Hepatocyte (in vitro differentiated cells): ENCODE results near the gene SEL1L2. TPM values are rescaled to one million over a fixed set of nuclear protein-coding genes. Genes with fewer than 3 reads are reported as not detected.

Source experiments
- DNase-seq: peaks from one replicate; pipeline ENCODE4 v3.0.0-alpha.2; 2016; ENCODE audit warnings: low spot score
- H2AFZ ChIP-seq: fragments of 200-600 bp; sonication (generic); 2 replicates; pipeline ENCODE4 v1.6.0; 2016; ENCODE audit warnings: antibody characterized with exemption, mild to moderate bottlenecking
- H3K27ac ChIP-seq: fragments of 200-600 bp; sonication (generic); 2 replicates; pipeline ENCODE4 v1.5.1; 2016; ENCODE audit warnings: mild to moderate bottlenecking
- H3K27me3 ChIP-seq: fragments of 200-600 bp; sonication (generic); 2 replicates; pipeline ENCODE4 v1.6.1; 2016
- H3K36me3 ChIP-seq: fragments of 200-600 bp; sonication (generic); replicated peaks from 2 replicates; pipeline ENCODE4 v1.5.1; 2016; ENCODE audit warnings: low read depth; ENCODE audit not compliant: insufficient read depth
- H3K4me1 ChIP-seq: fragments of 200-600 bp; sonication (generic); 2 replicates; pipeline ENCODE4 v1.5.1; 2016; ENCODE audit warnings: mild to moderate bottlenecking, moderate library complexity; ENCODE audit not compliant: insufficient read depth
- H3K4me2 ChIP-seq: fragments of 200-600 bp; sonication (generic); 2 replicates; pipeline ENCODE4 v1.6.0; 2016
- H3K4me3 ChIP-seq: fragments of 200-600 bp; sonication (generic); 2 replicates; pipeline ENCODE4 v1.5.1; 2016; ENCODE audit warnings: mild to moderate bottlenecking
- H3K79me2 ChIP-seq: fragments of 200-600 bp; sonication (generic); 2 replicates; pipeline ENCODE4 v1.6.0; 2017; ENCODE audit warnings: mild to moderate bottlenecking
- H3K9me2 ChIP-seq: fragments of 200-600 bp; sonication (generic); replicated peaks from 2 replicates; pipeline ENCODE4 v1.6.0; 2017; ENCODE audit warnings: mild to moderate bottlenecking; ENCODE audit not compliant: insufficient read depth
- H3K9me3 ChIP-seq: fragments of 200-600 bp; sonication (generic); 2 replicates; pipeline ENCODE4 v1.5.1; 2016; ENCODE audit warnings: low read depth, mild to moderate bottlenecking
- H4K20me1 ChIP-seq: fragments of 200-600 bp; sonication (generic); 2 replicates; pipeline ENCODE4 v1.6.0; 2016; ENCODE audit warnings: mild to moderate bottlenecking; ENCODE audit not compliant: insufficient read depth, poor library complexity, severe bottlenecking
- EZH2 ChIP-seq: fragments of 200-600 bp; sonication (generic); IDR thresholded peaks from 2 replicates; pipeline ENCODE4 v1.6.1; 2016; ENCODE audit warnings: antibody characterized with exemption, mild to moderate bottlenecking, borderline replicate concordance
- EZH2phosphoT487 ChIP-seq: fragments of 200-600 bp; sonication (generic); IDR thresholded peaks from one replicate; pipeline ENCODE4 v1.6.1; 2018; ENCODE audit warnings: antibody characterized with exemption, mild to moderate bottlenecking, low read depth, moderate library complexity; ENCODE audit not compliant: unreplicated experiment, severe bottlenecking
- whole genome bisulfite sequencing: methylation state at CpG from one replicate; pipeline ENCODE4 v1.1.6; 2016; ENCODE audit warnings: low lambda C conversion rate; ENCODE audit errors: missing lambda C conversion rate; 5-methylcytosine and 5-hydroxymethylcytosine counted together
- polyA plus RNA-seq: library from polyadenylated mRNA; unstranded; fragments of >200 nt; fragmentation: Nextera tagmentation; extraction: Ambion mirVana; gene quantifications from 2 replicates; pipeline ENCODE4 v1.2.1, GENCODE V29; 2016
- total RNA-seq: library from RNA; depleted of rRNA; stranded (reverse); fragments of >200 nt; gene quantifications from 2 replicates; pipeline ENCODE4 v1.2.3, GENCODE V29; 2014
- TF ChIP-seq, protein P1 (sequence below): fragments of 200-600 bp; sonication (generic); IDR thresholded peaks from 2 replicates; pipeline ENCODE4 v1.5.1; 2016; ENCODE audit warnings: antibody characterized with exemption, mild to moderate bottlenecking; ENCODE audit not compliant: poor library complexity

The SEL1L2 gene
- total and polyA plus RNA-seq, 2 experiments from 2014 or later, result not detected

- H3K9me2 ChIP-seq, result no peaks in the 10 kb centered on the region
- H3K27me3 ChIP-seq, result no peaks in the 10 kb centered on the region
- DNase-seq, result no peak
- H2AFZ ChIP-seq, result no peak overlapping the region
- WGBS, result 57% methylated on average over 3 of the region's 3 CpGs
- H4K20me1 ChIP-seq, result no peaks in the 10 kb centered on the region
- H3K4me3 ChIP-seq, result no peak overlapping the region
- no peaks in the 10 kb centered on the region for H3K79me2 ChIP-seq
- H3K4me1 ChIP-seq, result no peaks in the 10 kb centered on the region
- H3K4me2 ChIP-seq, result no peak overlapping the region
- no peak overlapping the region for H3K27ac ChIP-seq
- no peaks in the 10 kb centered on the region for H3K9me3 ChIP-seq
- H3K36me3 ChIP-seq, result no peaks in the 10 kb centered on the region
- TF ChIP-seq, protein P1, sequence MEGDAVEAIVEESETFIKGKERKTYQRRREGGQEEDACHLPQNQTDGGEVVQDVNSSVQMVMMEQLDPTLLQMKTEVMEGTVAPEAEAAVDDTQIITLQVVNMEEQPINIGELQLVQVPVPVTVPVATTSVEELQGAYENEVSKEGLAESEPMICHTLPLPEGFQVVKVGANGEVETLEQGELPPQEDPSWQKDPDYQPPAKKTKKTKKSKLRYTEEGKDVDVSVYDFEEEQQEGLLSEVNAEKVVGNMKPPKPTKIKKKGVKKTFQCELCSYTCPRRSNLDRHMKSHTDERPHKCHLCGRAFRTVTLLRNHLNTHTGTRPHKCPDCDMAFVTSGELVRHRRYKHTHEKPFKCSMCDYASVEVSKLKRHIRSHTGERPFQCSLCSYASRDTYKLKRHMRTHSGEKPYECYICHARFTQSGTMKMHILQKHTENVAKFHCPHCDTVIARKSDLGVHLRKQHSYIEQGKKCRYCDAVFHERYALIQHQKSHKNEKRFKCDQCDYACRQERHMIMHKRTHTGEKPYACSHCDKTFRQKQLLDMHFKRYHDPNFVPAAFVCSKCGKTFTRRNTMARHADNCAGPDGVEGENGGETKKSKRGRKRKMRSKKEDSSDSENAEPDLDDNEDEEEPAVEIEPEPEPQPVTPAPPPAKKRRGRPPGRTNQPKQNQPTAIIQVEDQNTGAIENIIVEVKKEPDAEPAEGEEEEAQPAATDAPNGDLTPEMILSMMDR, result no peak
- TF ChIP-seq EZH2, result no peak
These were observed 75.1 kb downstream of the SEL1L2 start for GRCh38 chr20:13915284-13915683.

DNA sequence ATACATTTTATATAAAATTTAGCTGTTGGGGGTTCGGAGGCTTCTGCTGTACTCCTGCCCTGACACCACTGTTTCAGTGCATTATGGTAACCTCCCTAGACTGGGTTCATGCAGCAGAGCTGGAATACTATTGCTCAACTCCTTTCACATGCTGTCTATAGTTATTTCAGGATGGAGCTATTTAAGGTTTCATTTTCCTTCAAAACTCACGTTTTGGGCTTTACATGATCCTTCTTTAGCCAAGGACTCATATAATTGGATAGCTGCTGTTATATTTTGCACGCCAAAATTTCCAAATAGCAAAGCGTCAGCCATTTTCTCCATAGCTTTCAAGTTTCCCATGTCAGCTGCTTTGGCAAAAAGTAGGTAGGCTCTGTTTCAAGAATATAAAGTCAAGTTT lies 76.8 kb downstream of the SEL1L2 start:
- Histone ChIP-seq H3K27me3 (no peaks in the 10 kb centered on the region), H3K79me2 (no peaks in the 10 kb centered on the region), H3K36me3 (no peaks in the 10 kb centered on the region), H4K20me1 (no peaks in the 10 kb centered on the region), H3K9me3 (no peaks in the 10 kb centered on the region), H3K9me2 (no peaks in the 10 kb centered on the region), H3K4me2 (no peak overlapping the region), H2AFZ (no peak overlapping the region), H3K4me3 (no peak overlapping the region), H3K27ac (no peak overlapping the region), H3K4me1 (no peaks in the 10 kb centered on the region)
- DNase-seq, result no peak
- WGBS, result 90% methylated on average over 4 of the region's 4 CpGs
- TF ChIP-seq, protein P1, result no peak
- no peak for TF ChIP-seq EZH2phosphoT487
- TF ChIP-seq EZH2, result no peak

- H3K36me3 ChIP-seq, result no peaks in the 10 kb centered on the region
- no peak overlapping the region for H3K4me3 ChIP-seq
- no peaks in the 10 kb centered on the region for H3K4me1 ChIP-seq
- H3K27ac ChIP-seq, result no peak overlapping the region
- no peaks in the 10 kb centered on the region for H4K20me1 ChIP-seq
- H3K4me2 ChIP-seq, result no peak overlapping the region
- TF ChIP-seq EZH2 (no peak), EZH2phosphoT487 (no peak)
- H3K27me3 ChIP-seq, result no peaks in the 10 kb centered on the region
- H2AFZ ChIP-seq, result no peak overlapping the region
- no peaks in the 10 kb centered on the region for H3K79me2 ChIP-seq
- H3K9me3 ChIP-seq, result no peaks in the 10 kb centered on the region
- DNase-seq, result no peak
- WGBS, result 100% methylated on average over 1 of the region's 1 CpG
- no peaks in the 10 kb centered on the region for H3K9me2 ChIP-seq
These were observed 77.3 kb downstream of the SEL1L2 start for GRCh38 chr20:13913131-13913530.

DNA sequence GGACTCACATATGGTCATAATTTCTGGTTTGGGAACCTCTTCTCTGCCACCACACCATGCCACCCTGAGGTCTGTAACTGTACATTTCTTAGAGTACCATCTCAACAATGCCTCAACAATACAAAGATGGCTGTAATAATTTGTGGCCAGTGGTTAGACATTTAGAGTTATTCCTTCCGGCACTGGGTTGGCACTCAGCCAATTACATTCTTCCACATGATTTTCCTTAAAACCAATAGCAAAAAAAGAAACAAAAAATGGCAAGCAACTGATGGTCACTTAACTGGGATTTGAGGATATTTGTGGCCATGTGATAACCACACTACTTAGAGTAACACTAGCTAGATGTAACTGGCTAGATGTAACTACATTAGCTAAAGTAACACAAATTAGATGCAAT lies 79.9 kb downstream of the SEL1L2 start:
- TF ChIP-seq EZH2, result no peak
- TF ChIP-seq, protein P1, result no peak
- TF ChIP-seq EZH2phosphoT487, result no peak
- no peaks in the 10 kb centered on the region for H3K4me1 ChIP-seq
- H2AFZ ChIP-seq, result no peak overlapping the region
- 91% methylated on average over 1 of the region's 1 CpG for WGBS
- H3K27me3 ChIP-seq, result no peaks in the 10 kb centered on the region
- H3K4me2 ChIP-seq, result no peak overlapping the region
- no peaks in the 10 kb centered on the region for H3K9me2 ChIP-seq
- H3K36me3 ChIP-seq, result no peaks in the 10 kb centered on the region
- no peak for DNase-seq
- no peak overlapping the region for H3K4me3 ChIP-seq
- H3K9me3 ChIP-seq, result no peaks in the 10 kb centered on the region
- no peak overlapping the region for H3K27ac ChIP-seq
- no peaks in the 10 kb centered on the region for H4K20me1 ChIP-seq
- H3K79me2 ChIP-seq, result no peaks in the 10 kb centered on the region
